CD4-positive, alpha-beta T cell treated with Interleukin-12 subunit alpha and Interleukin-12 subunit beta, for 1 hour (primary cell): Measurements from ENCODE around the gene RETREG1.
A peak's percentile ranks its signal among the peaks of the same experiment; 100 is the strongest.
"Not testable (repeated sequence)": the region's sequence is repeated elsewhere in the genome, so short reads cannot be mapped to it uniquely, and the experiment has no call there.

Experiments
- DNase-seq: peaks from one replicate; pipeline ENCODE4 v3.0.0-alpha.2; 2020

RETREG1 gene

GRCh38 chr5:16482891-16483290, 133.9 kb downstream of the RETREG1 start:
- no peak for DNase-seq

GRCh38 chr5:16480821-16481538, 135.8 kb downstream of the RETREG1 start:
- no peak for DNase-seq

GRCh38 chr5:16480144-16480543, 136.7 kb downstream of the RETREG1 start:
- DNase-seq, result no peak

- DNase-seq, result no peak
Measured at GRCh38 chr5:16477541-16477940, 139.3 kb downstream of the RETREG1 start.

- DNase-seq, result not testable (repeated sequence)
Measured at GRCh38 chr5:16476417-16476816, 140.4 kb downstream of the RETREG1 start.

GRCh38 chr5:16471387-16471786, 145.4 kb downstream of the RETREG1 start:
- no peak for DNase-seq

- DNase-seq, result no peak
Measured at GRCh38 chr5:16467363-16468219, 149.2 kb downstream of the RETREG1 start.

GRCh38 chr5:16465544-16466432, 151.0 kb downstream of the RETREG1 start, which contains the start of gene ZNF622:
Gene ZNF622 (minus strand): TSS chr5:16465800. CDS start chr5:16465665, 135 bp downstream.
- DNase-seq, result peak; percentile 89

GRCh38 chr5:16464664-16465543, 151.9 kb downstream of the RETREG1 start:
- no peak for DNase-seq

GRCh38 chr5:16464231-16464630, 152.6 kb downstream of the RETREG1 start:
- DNase-seq, result no peak

- no peak for DNase-seq
Measured at GRCh38 chr5:16461782-16462181, 155.0 kb downstream of the RETREG1 start.

- DNase-seq, result no peak
Measured at GRCh38 chr5:16461026-16461425, 155.8 kb downstream of the RETREG1 start.

GRCh38 chr5:16459451-16459850, 157.3 kb downstream of the RETREG1 start:
- no peak for DNase-seq

GRCh38 chr5:16457853-16458252, 158.9 kb downstream of the RETREG1 start:
- no peak for DNase-seq

GRCh38 chr5:16457451-16457850, 159.3 kb downstream of the RETREG1 start:
- no peak for DNase-seq

GRCh38 chr5:16456103-16456832, 160.5 kb downstream of the RETREG1 start:
- peak; percentile 74 for DNase-seq

- no peak for DNase-seq
Measured at GRCh38 chr5:16455668-16456067, 161.1 kb downstream of the RETREG1 start.

- DNase-seq, result no peak
Measured at GRCh38 chr5:16454686-16455085, 162.1 kb downstream of the RETREG1 start.

- DNase-seq, result no peak
Measured at GRCh38 chr5:16453609-16454008, 163.2 kb downstream of the RETREG1 start.

GRCh38 chr5:16450163-16450562, 166.6 kb downstream of the RETREG1 start:
- DNase-seq, result no peak

GRCh38 chr5:16446993-16447392, 169.8 kb downstream of the RETREG1 start:
- no peak for DNase-seq
